ENCODE results near the gene ZNF774.
A peak's percentile ranks its signal among the peaks of the same experiment; 100 is the strongest.

ZNF774 gene

GRCh38 chr15:90362936-90363212 lies 10.8 kb downstream of the ZNF774 start:
- no peaks in the 10 kb centered on the region for H3K27me3 Mint-ChIP-seq
- DNase-seq (no peak), ATAC-seq (no peak)
- no peak overlapping the region for H3K27ac Mint-ChIP-seq
- peaks cover 31% of the 10 kb centered on the region for H3K4me1 Mint-ChIP-seq
- H3K9me3 Mint-ChIP-seq: no peaks in the 10 kb centered on the region
- no peak overlapping the region for H3K4me3 Mint-ChIP-seq

- ATAC-seq: no peak
- no peaks in the 10 kb centered on the region for H3K27me3 Mint-ChIP-seq
- peaks cover 31% of the 10 kb centered on the region for H3K4me1 Mint-ChIP-seq
- no peaks in the 10 kb centered on the region for H3K9me3 Mint-ChIP-seq
- no peak for DNase-seq
- H3K27ac Mint-ChIP-seq: no peak overlapping the region
- H3K4me3 Mint-ChIP-seq: no peak overlapping the region
These were observed 12.2 kb downstream of the ZNF774 start for GRCh38 chr15:90364251-90364650.

GRCh38 chr15:90365414-90366055 lies 13.5 kb downstream of the ZNF774 start:
- H3K4me1 Mint-ChIP-seq: peaks cover 31% of the 10 kb centered on the region
- H3K27me3 Mint-ChIP-seq: no peaks in the 10 kb centered on the region
- no peak overlapping the region for H3K4me3 Mint-ChIP-seq
- no peak for ATAC-seq
- no peak for DNase-seq
- no peaks in the 10 kb centered on the region for H3K9me3 Mint-ChIP-seq
- no peak overlapping the region for H3K27ac Mint-ChIP-seq

- H3K9me3 Mint-ChIP-seq: no peaks in the 10 kb centered on the region
These were observed 15.5 kb downstream of the ZNF774 start for GRCh38 chr15:90367576-90367975.

GRCh38 chr15:90375071-90375470 lies 23.0 kb downstream of the ZNF774 start:
- peaks cover 11 to 19% of the 10 kb centered on the region in 2 donors for H3K9me3 Mint-ChIP-seq
- peaks cover 33% of the 10 kb centered on the region for H3K4me1 Mint-ChIP-seq
- ATAC-seq: no peak
- peaks cover 5% of the 10 kb centered on the region for H3K27me3 Mint-ChIP-seq
- DNase-seq: no peak
- no peak overlapping the region for H3K4me3 Mint-ChIP-seq
- no peak overlapping the region for H3K27ac Mint-ChIP-seq

More at GRCh38 chr15:90367576-90367975, 15.5 kb downstream of the ZNF774 start:
- no peak overlapping the region for H3K4me3 Mint-ChIP-seq
- no peak for ATAC-seq
- H3K27me3 Mint-ChIP-seq: no peaks in the 10 kb centered on the region
- H3K4me1 Mint-ChIP-seq: peaks cover 18% of the 10 kb centered on the region
- H3K27ac Mint-ChIP-seq: no peak overlapping the region
- no peak for DNase-seq

- H3K4me1 Mint-ChIP-seq: peaks cover 42% of the 10 kb centered on the region
- H3K27ac Mint-ChIP-seq: peak overlapping the region; percentile 96 to 98
- H3K27me3 Mint-ChIP-seq: peaks cover 5% of the 10 kb centered on the region
- DNase-seq (peak; percentile 36 to 70), ATAC-seq (peak; percentile 95)
- H3K4me3 Mint-ChIP-seq: peak overlapping the region; percentile 59 to 66
- peaks cover 11 to 29% of the 10 kb centered on the region in 2 donors for H3K9me3 Mint-ChIP-seq
These were observed 24.7 kb downstream of the ZNF774 start for GRCh38 chr15:90376789-90377188.

- DNase-seq: no peak
- Mint-ChIP-seq H3K4me1 (peaks cover 47% of the 10 kb centered on the region), H3K4me3 (no peak overlapping the region), H3K27ac (no peak overlapping the region), H3K27me3 (peaks cover 5% of the 10 kb centered on the region), H3K9me3 (peaks cover 11 to 29% of the 10 kb centered on the region in 2 donors)
- ATAC-seq: no peak
These were observed 27.2 kb downstream of the ZNF774 start for GRCh38 chr15:90379263-90379662.

GRCh38 chr15:90381515-90381914 lies 29.4 kb downstream of the ZNF774 start:
- Mint-ChIP-seq H3K4me1 (peaks cover 26% of the 10 kb centered on the region), H3K9me3 (peaks cover 7 to 24% of the 10 kb centered on the region in 2 donors), H3K27me3 (no peaks in the 10 kb centered on the region), H3K27ac (no peak overlapping the region), H3K4me3 (no peak overlapping the region)
- DNase-seq (no peak), ATAC-seq (no peak)

GRCh38 chr15:90382320-90382719 lies 30.2 kb downstream of the ZNF774 start:
- H3K27me3 Mint-ChIP-seq: no peaks in the 10 kb centered on the region
- peaks cover 19% of the 10 kb centered on the region for H3K4me1 Mint-ChIP-seq
- H3K9me3 Mint-ChIP-seq: peaks cover 7 to 23% of the 10 kb centered on the region in 2 donors
- no peak overlapping the region for H3K4me3 Mint-ChIP-seq
- no peak overlapping the region for H3K27ac Mint-ChIP-seq
- ATAC-seq (no peak), DNase-seq (no peak)

- no peaks in the 10 kb centered on the region for H3K9me3 Mint-ChIP-seq
- peak overlapping the region; percentile 16 to 60 for H3K4me3 Mint-ChIP-seq
- peak overlapping the region in 1 of 2 donors; percentile 81 for H3K27ac Mint-ChIP-seq
- H3K4me1 Mint-ChIP-seq: peaks cover 40% of the 10 kb centered on the region
- ATAC-seq: no peak
- no peaks in the 10 kb centered on the region for H3K27me3 Mint-ChIP-seq
- no peak for DNase-seq
These were observed 34.1 kb downstream of the ZNF774 start for GRCh38 chr15:90386221-90386620.

- DNase-seq: peak; percentile 94 to 97
These were observed 35.7 kb downstream of the ZNF774 start, which contains the start of gene IQGAP1 for GRCh38 chr15:90387534-90388461. Gene IQGAP1 (plus strand): TSS chr15:90388242. CDS start chr15:90388342, 100 bp downstream.

GRCh38 chr15:90388462-90389380 lies 36.6 kb downstream of the ZNF774 start:
- Mint-ChIP-seq H3K9me3 (no peaks in the 10 kb centered on the region), H3K27me3 (no peaks in the 10 kb centered on the region), H3K4me3 (peak overlapping the region; percentile 95 to 98), H3K4me1 (peaks cover 50% of the 10 kb centered on the region), H3K27ac (peak overlapping the region; percentile 94 to 99)
- DNase-seq (peak; percentile 54 to 69), ATAC-seq (peak; percentile 66)

More at GRCh38 chr15:90387534-90388461, 35.7 kb downstream of the ZNF774 start, which contains the start of gene IQGAP1:
- Mint-ChIP-seq H3K4me1 (peaks cover 44% of the 10 kb centered on the region), H3K27me3 (no peaks in the 10 kb centered on the region), H3K4me3 (peak within 1 kb of the TSS; percentile 95 to 98), H3K9me3 (no peaks in the 10 kb centered on the region), H3K27ac (peak within 1 kb of the TSS; percentile 94 to 99)
- ATAC-seq: peak; percentile 94

GRCh38 chr15:90389513-90389912 lies 37.4 kb downstream of the ZNF774 start:
- peak overlapping the region; percentile 95 to 98 for H3K4me3 Mint-ChIP-seq
- peak overlapping the region; percentile 77 to 97 for H3K27ac Mint-ChIP-seq
- DNase-seq (no peak), ATAC-seq (no peak)
- no peaks in the 10 kb centered on the region for H3K9me3 Mint-ChIP-seq
- peaks cover 58% of the 10 kb centered on the region for H3K4me1 Mint-ChIP-seq
- no peaks in the 10 kb centered on the region for H3K27me3 Mint-ChIP-seq

- Mint-ChIP-seq H3K27ac (no peak overlapping the region), H3K4me3 (no peak overlapping the region), H3K4me1 (peaks cover 72% of the 10 kb centered on the region)
These were observed 41.0 kb downstream of the ZNF774 start for GRCh38 chr15:90393040-90393439.

GRCh38 chr15:90394074-90394473 lies 42.0 kb downstream of the ZNF774 start:
- ATAC-seq (no peak), DNase-seq (no peak)
- Mint-ChIP-seq H3K27ac (no peak overlapping the region), H3K27me3 (no peaks in the 10 kb centered on the region), H3K4me1 (peaks cover 71% of the 10 kb centered on the region), H3K4me3 (no peak overlapping the region), H3K9me3 (no peaks in the 10 kb centered on the region)

More at GRCh38 chr15:90393040-90393439, 41.0 kb downstream of the ZNF774 start:
- ATAC-seq (no peak), DNase-seq (no peak)
- Mint-ChIP-seq H3K9me3 (no peaks in the 10 kb centered on the region), H3K27me3 (no peaks in the 10 kb centered on the region)
